ENCODE measurements around the gene CTTN. TPM values are rescaled to one million over a fixed set of nuclear protein-coding genes. Genes with fewer than 3 reads are reported as not detected.

CTTN gene
- total RNA-seq (2021; ENCODE audit: unreplicated experiment) (503 TPM), Bru-seq, nascent RNA (percentile 96 among the genes with signal in this experiment), BruChase-seq, experiment 1, labeled RNA remaining after a 2-hour chase (percentile 99 among the genes with signal in this experiment), BruChase-seq, experiment 2, labeled RNA remaining after a 6-hour chase (percentile 98 among the genes with signal in this experiment)
- 500 TPM for polyA plus RNA-seq (2012; ENCODE audit: insufficient read length)
- long read RNA-seq, transcript CTTN-202 (17 exons, 3,272 nt), result minor isoform, 98 of 718 reads
- long read RNA-seq, transcript CTTN-201 (18 exons, 3,272 nt), result major isoform, 285 of 718 reads
- long read RNA-seq, partial matches to known transcripts, result 134 of 718 reads
- long read RNA-seq, other reads (novel, unspliced or antisense), result 201 of 718 reads

DNA sequence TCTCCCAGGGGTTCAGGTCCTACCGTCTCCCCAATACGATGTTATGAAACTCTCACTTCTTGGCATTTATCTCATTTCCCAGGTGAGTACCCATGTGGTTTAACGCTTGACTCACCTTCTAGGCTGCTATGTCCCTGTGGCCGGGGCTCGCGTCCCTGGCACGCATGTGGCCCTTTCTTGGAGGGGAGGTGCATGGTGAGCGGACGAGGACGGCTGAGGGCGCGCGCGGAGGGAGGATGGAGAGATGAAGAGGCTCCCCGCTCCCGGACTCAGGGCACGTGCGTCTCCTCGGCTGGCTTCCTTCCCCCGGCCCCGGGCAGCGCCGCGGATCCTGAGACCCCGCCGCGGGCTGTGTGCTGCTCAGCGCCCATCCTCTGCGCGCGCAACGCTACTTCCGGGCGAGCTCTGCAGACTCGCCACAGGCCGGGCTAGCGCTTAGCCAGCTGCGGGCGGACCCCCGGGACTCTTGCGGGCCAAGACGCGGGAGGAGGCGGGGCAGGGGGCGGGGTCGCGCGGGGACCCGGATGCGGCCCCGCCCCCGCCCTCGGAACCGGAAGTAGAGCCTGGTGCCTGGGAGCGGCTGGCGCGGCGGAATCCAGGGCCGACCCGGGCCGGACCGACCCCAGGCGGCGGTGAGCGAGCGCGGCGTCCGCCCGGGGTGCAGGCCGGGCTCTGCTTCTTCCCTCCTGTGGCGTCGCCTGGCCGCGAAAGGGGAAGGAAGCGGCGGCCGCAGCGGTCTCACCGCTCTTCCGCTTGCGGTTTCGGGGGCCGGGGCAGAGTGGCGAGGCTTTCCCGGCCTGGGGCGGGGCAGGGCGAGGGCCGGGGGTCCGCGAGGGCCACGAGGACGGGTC lies at the start of gene CTTN:
Gene CTTN (plus strand): TSS at position 547 of the 851 bp plus-strand sequence. CDS start 8,769 bp downstream, outside the sequence.
- in situ Hi-C loops (cut with HindIII; ENCODE audit: low pct_unique_long_range_greater_than_20kb, low sequenced_read_pairs) (no loop called here), intact Hi-C loops (cut with micrococcal nuclease; ENCODE audit: unreplicated experiment) (no loop called here)
- Histone ChIP-seq H3K27me3 (ENCODE audit: control insufficient read depth, insufficient read depth, low read length) (no peaks in the 10 kb centered on the region), H3K27ac (ENCODE audit: low read length) (peak within 1 kb of the TSS; percentile 95), H3K9me3 (ENCODE audit: control insufficient read depth, insufficient read depth, low read depth, low read length) (no peaks in the 10 kb centered on the region), H3K4me1 (ENCODE audit: control insufficient read depth, insufficient read depth, low read length) (peaks cover 22% of the 10 kb centered on the region), H3K36me3 (ENCODE audit: control insufficient read depth, insufficient read depth, low read length) (0 out of 2 replicates have a peak, but pooled peaks cover 2% of the 10 kb centered on the region), H3K4me3 (ENCODE audit: low read depth in 2 of 2, low read length in 2 of 2) (peak within 1 kb of the TSS; percentile 80 to 96)
- DNase-seq (ENCODE audit: low read depth, low spot score), result peak; percentile 25
- CTCF ChIA-PET, result no interaction called here
- POLR2A ChIA-PET, result no interaction called here
- TF ChIP-seq, protein P1, sequence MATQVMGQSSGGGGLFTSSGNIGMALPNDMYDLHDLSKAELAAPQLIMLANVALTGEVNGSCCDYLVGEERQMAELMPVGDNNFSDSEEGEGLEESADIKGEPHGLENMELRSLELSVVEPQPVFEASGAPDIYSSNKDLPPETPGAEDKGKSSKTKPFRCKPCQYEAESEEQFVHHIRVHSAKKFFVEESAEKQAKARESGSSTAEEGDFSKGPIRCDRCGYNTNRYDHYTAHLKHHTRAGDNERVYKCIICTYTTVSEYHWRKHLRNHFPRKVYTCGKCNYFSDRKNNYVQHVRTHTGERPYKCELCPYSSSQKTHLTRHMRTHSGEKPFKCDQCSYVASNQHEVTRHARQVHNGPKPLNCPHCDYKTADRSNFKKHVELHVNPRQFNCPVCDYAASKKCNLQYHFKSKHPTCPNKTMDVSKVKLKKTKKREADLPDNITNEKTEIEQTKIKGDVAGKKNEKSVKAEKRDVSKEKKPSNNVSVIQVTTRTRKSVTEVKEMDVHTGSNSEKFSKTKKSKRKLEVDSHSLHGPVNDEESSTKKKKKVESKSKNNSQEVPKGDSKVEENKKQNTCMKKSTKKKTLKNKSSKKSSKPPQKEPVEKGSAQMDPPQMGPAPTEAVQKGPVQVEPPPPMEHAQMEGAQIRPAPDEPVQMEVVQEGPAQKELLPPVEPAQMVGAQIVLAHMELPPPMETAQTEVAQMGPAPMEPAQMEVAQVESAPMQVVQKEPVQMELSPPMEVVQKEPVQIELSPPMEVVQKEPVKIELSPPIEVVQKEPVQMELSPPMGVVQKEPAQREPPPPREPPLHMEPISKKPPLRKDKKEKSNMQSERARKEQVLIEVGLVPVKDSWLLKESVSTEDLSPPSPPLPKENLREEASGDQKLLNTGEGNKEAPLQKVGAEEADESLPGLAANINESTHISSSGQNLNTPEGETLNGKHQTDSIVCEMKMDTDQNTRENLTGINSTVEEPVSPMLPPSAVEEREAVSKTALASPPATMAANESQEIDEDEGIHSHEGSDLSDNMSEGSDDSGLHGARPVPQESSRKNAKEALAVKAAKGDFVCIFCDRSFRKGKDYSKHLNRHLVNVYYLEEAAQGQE (IDR thresholded peaks at IDR 0.05; ENCODE audit: insufficient read depth in 1 of 2, low read depth in 2 of 2, low read length in 1 of 2), result no peak
- TF ChIP-seq TCF7L2 (IDR thresholded peaks at IDR 0.05; ENCODE audit: low read depth, low read length) (0 out of 2 replicates have a peak, but pooled peaks have one; percentile 27), SIN3A (IDR thresholded peaks at IDR 0.05; ENCODE audit: borderline replicate concordance, insufficient read depth, low read depth, low read length) (peak; percentile 83; the same call in 1 of the 2 replicates), POLR2AphosphoS5 (IDR thresholded peaks at IDR 0.05; ENCODE audit: low read depth, low read length) (peak; percentile 85)
- TF ChIP-seq, protein P2, sequence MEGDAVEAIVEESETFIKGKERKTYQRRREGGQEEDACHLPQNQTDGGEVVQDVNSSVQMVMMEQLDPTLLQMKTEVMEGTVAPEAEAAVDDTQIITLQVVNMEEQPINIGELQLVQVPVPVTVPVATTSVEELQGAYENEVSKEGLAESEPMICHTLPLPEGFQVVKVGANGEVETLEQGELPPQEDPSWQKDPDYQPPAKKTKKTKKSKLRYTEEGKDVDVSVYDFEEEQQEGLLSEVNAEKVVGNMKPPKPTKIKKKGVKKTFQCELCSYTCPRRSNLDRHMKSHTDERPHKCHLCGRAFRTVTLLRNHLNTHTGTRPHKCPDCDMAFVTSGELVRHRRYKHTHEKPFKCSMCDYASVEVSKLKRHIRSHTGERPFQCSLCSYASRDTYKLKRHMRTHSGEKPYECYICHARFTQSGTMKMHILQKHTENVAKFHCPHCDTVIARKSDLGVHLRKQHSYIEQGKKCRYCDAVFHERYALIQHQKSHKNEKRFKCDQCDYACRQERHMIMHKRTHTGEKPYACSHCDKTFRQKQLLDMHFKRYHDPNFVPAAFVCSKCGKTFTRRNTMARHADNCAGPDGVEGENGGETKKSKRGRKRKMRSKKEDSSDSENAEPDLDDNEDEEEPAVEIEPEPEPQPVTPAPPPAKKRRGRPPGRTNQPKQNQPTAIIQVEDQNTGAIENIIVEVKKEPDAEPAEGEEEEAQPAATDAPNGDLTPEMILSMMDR (IDR thresholded peaks at IDR 0.05), result no peak
- peak; percentile 90 for ATAC-seq
- BruUV-seq (replicated peaks), result no TSS peak

DNA sequence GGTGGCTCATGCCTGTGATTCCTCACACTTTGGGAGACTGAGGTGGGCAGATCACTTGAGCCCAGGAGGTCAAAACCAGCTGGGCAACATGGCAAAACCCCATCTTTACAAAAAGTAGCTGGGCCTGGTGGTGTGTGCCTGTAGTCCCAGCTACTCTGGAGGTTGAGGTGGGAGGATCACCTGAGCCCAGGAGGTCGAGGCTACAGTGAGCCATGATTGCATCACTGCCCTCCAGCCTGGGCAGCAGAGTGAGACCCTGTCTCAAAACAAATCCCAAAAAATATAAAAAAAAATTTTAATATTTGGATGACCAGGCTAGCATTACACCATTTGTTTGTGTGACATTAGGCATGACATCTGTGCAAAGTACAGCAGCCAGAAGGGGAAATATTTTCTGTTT lies 49.7 kb upstream of the CTTN start:
- TF ChIP-seq, protein P2 (IDR thresholded peaks at IDR 0.05), result no peak
- no peak for TF ChIP-seq TCF7L2 (IDR thresholded peaks at IDR 0.05; ENCODE audit: low read depth, low read length)
- ATAC-seq (no peak), DNase-seq (ENCODE audit: low read depth, low spot score) (no peak)
- Histone ChIP-seq H3K9me3 (ENCODE audit: control insufficient read depth, insufficient read depth, low read depth, low read length) (no peaks in the 10 kb centered on the region), H3K27ac (ENCODE audit: low read length) (no peak overlapping the region), H3K36me3 (ENCODE audit: control insufficient read depth, insufficient read depth, low read length) (peaks cover 27% of the 10 kb centered on the region), H3K4me1 (ENCODE audit: control insufficient read depth, insufficient read depth, low read length) (no peaks in the 10 kb centered on the region), H3K27me3 (ENCODE audit: control insufficient read depth, insufficient read depth, low read length) (no peaks in the 10 kb centered on the region), H3K4me3 (ENCODE audit: low read depth in 2 of 2, low read length in 2 of 2) (no peak overlapping the region)
- intact Hi-C loops (cut with micrococcal nuclease; ENCODE audit: unreplicated experiment), result no loop called here
- no TSS peak for BruUV-seq (replicated peaks)
- in situ Hi-C loops (cut with HindIII; ENCODE audit: low pct_unique_long_range_greater_than_20kb, low sequenced_read_pairs), result no loop called here
- ChIA-PET POLR2A (no interaction called here), CTCF (no interaction called here)

Measured in Panc1 (cell line).